ENCODE data around the gene ALDH8A1.

The ALDH8A1 gene

DNA sequence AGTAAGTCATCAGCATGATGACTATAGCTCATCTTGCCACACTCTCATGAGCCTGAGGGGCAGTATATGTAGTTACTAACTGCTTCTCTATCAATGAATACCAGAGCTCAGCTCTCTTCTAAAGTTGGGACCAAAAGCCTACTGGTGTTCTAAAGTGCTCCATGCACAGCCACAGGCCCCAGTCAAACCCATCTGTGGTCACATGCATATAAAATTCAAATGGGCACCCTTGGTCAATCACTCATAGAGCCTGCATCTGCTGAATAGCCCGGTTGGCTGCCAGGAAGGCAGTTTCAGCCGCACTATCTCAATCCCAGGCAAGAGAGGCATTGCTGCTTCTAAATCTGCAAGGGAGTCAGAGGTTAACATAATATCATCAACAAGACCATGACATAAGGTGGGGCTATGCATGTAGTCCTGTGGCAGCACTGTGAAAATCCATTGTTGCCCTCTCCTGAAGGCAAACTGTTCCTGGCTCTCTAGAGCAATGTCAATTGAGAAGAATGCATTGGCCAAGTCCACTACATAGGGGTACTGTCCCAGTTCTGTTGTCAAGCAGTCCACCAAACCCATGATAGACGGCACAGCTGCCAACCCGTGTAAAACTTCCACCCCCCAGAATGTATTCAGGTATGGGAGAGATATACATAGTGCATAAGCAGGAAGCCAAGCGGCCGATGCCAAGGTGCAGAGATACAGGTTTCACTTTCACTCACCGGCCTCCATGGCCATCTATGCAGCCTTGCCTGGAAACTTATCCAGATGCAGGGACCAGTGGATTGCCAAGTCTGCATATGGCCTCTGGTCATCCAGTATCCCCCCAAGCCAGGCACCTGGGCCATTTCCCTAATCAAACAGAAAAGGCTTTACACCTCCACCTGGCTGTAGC, 76.2 kb downstream of the ALDH8A1 start:
- TF ChIP-seq, protein P1, sequence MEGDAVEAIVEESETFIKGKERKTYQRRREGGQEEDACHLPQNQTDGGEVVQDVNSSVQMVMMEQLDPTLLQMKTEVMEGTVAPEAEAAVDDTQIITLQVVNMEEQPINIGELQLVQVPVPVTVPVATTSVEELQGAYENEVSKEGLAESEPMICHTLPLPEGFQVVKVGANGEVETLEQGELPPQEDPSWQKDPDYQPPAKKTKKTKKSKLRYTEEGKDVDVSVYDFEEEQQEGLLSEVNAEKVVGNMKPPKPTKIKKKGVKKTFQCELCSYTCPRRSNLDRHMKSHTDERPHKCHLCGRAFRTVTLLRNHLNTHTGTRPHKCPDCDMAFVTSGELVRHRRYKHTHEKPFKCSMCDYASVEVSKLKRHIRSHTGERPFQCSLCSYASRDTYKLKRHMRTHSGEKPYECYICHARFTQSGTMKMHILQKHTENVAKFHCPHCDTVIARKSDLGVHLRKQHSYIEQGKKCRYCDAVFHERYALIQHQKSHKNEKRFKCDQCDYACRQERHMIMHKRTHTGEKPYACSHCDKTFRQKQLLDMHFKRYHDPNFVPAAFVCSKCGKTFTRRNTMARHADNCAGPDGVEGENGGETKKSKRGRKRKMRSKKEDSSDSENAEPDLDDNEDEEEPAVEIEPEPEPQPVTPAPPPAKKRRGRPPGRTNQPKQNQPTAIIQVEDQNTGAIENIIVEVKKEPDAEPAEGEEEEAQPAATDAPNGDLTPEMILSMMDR (IDR thresholded peaks at IDR 0.05; ENCODE audit: control extremely low read depth, extremely low read depth, low read depth, missing control alignments): no peak
- no peak for DNase-seq (ENCODE audit: extremely low spot score)
- ChIA-PET POLR2A (no interaction called here), CTCF (interaction anchor here (1.1 to 1.3 kb wide), 2 partner anchors 9 to 11 kb away, joined by 3 to 5 read pairs; no protein-coding TSS in a partner anchor)

DNA sequence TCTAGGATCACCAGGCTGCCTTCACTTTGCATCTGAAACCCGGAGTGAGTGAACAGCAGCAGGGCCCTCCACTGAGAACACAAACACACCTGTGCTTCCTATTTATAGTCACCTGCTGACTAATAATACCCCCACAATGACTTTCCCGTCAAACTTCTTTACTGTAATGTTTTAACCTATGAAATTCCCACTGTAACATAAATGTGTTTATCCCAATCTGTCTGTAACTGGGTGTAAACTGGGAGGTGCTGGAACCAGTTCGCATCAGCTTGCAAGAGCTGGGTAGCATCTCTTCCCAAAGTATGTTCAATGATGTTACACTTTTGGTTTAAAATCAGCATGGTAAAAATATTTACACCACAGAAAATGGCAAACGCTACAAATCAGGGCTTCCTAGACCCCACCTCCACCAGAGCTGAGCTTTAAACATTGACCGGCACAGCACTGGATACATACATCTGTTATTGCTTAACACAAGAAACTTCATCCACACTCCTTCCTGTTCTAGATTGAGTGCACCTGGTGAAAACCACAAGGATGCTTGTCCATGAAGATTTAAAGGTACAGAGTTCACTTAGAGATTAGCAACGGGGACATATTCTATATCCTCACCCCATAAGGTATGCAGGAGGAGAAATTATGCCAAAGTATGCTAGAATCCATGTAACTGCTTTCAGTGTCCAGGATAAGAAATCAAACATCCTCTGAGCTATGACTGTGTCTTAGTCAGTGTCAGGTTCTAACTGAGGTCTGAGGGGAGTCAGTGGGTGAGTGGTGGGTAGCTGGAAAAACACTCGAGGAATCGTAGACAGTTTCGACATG, 79.0 kb downstream of the ALDH8A1 start:
- TF ChIP-seq, protein P1 (IDR thresholded peaks at IDR 0.05; ENCODE audit: control extremely low read depth, extremely low read depth, low read depth, missing control alignments): no peak
- ChIA-PET CTCF (interaction anchor here (0.9 to 2.5 kb wide), 6 partner anchors 9 to 48 kb away, joined by 3 to 5 read pairs (median 4); no protein-coding TSS in a partner anchor), POLR2A (interaction anchor here (0.6 to 1.0 kb wide), 2 partner anchors 93 to 697 kb away, joined by 3 to 9 read pairs; no protein-coding TSS in a partner anchor)
- peak; percentile 53 for DNase-seq (ENCODE audit: extremely low spot score)

DNA sequence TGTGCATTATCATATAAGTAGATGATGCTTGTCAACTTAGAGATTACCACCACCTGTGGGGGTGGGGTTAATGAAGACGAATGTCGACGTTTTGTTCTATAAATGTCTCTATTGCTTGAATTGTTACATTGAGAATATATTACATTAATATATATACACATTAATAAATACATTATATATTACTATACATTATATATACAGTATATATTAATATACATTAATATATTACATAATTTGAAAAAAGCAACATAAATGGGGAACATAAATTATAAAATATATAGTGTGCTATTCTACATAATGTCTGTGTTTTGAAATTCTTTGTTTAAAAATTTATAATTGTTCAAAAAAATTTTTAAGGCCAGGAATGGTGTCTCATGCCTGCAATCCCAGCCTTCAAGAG, 81.1 kb downstream of the ALDH8A1 start:
- CTCF ChIA-PET: no interaction called here
- POLR2A ChIA-PET: no interaction called here
- no peak for DNase-seq (ENCODE audit: extremely low spot score)
- TF ChIP-seq, protein P1 (IDR thresholded peaks at IDR 0.05; ENCODE audit: control extremely low read depth, extremely low read depth, low read depth, missing control alignments): no peak
